Activated naive CD4-positive, alpha-beta T cell treated with anti-CD3 and anti-CD28 coated beads, Interleukin-2, amount 50 U/mL, for 24 hours (primary cell): ENCODE results near the gene ALOX5AP.

Experiments used
- H3K27ac Mint-ChIP-seq: one replicate; pipeline ENCODE4 v1.8.0; 2021; ENCODE audit warnings: mild to moderate bottlenecking, mixed read lengths
- H3K27me3 Mint-ChIP-seq: one replicate; pipeline ENCODE4 v1.8.0; 2021; ENCODE audit warnings: mixed read lengths
- H3K36me3 Mint-ChIP-seq: one replicate; pipeline ENCODE4 v1.8.0; 2021; ENCODE audit warnings: mixed read lengths
- H3K4me1 Mint-ChIP-seq: one replicate; pipeline ENCODE4 v1.8.0; 2021; ENCODE audit warnings: mixed read lengths
- H3K4me3 Mint-ChIP-seq: one replicate; pipeline ENCODE4 v1.8.0; 2021; ENCODE audit warnings: mild to moderate bottlenecking, mixed read lengths
- H3K9me3 Mint-ChIP-seq: one replicate; pipeline ENCODE4 v1.8.0; 2021; ENCODE audit warnings: mixed read lengths

Gene ALOX5AP

GRCh38 chr13:30757026-30757742 is 21.8 kb downstream of the ALOX5AP start:
- Mint-ChIP-seq H3K4me3 (no peak overlapping the region), H3K27me3 (no peaks in the 10 kb centered on the region), H3K27ac (no peak overlapping the region), H3K4me1 (peaks cover 7% of the 10 kb centered on the region), H3K9me3 (no peaks in the 10 kb centered on the region), H3K36me3 (peaks cover 19% of the 10 kb centered on the region)

GRCh38 chr13:30759748-30760147 is 24.4 kb downstream of the ALOX5AP start:
- no peaks in the 10 kb centered on the region for H3K9me3 Mint-ChIP-seq
- no peak overlapping the region for H3K4me3 Mint-ChIP-seq
- peaks cover 29% of the 10 kb centered on the region for H3K36me3 Mint-ChIP-seq

GRCh38 chr13:30762643-30763042 is 27.3 kb downstream of the ALOX5AP start:
- peaks cover 27% of the 10 kb centered on the region for H3K36me3 Mint-ChIP-seq
- H3K9me3 Mint-ChIP-seq = no peaks in the 10 kb centered on the region
- H3K27ac Mint-ChIP-seq = no peak overlapping the region
- H3K27me3 Mint-ChIP-seq = no peaks in the 10 kb centered on the region
- no peak overlapping the region for H3K4me3 Mint-ChIP-seq
- H3K4me1 Mint-ChIP-seq = peaks cover 3% of the 10 kb centered on the region

More at GRCh38 chr13:30759748-30760147, 24.4 kb downstream of the ALOX5AP start:
- no peaks in the 10 kb centered on the region for H3K4me1 Mint-ChIP-seq
- H3K27me3 Mint-ChIP-seq = no peaks in the 10 kb centered on the region
- no peak overlapping the region for H3K27ac Mint-ChIP-seq

- Mint-ChIP-seq H3K4me1 (peaks cover 3% of the 10 kb centered on the region), H3K36me3 (peaks cover 22% of the 10 kb centered on the region), H3K27me3 (no peaks in the 10 kb centered on the region), H3K9me3 (no peaks in the 10 kb centered on the region), H3K4me3 (no peak overlapping the region), H3K27ac (peak overlapping the region; percentile 56)
Measured at GRCh38 chr13:30763786-30764413, 28.6 kb downstream of the ALOX5AP start.

GRCh38 chr13:30766231-30766630 is 30.9 kb downstream of the ALOX5AP start:
- Mint-ChIP-seq H3K9me3 (no peaks in the 10 kb centered on the region), H3K27me3 (no peaks in the 10 kb centered on the region), H3K27ac (no peak overlapping the region), H3K36me3 (peaks cover 28% of the 10 kb centered on the region), H3K4me1 (peaks cover 3% of the 10 kb centered on the region), H3K4me3 (no peak overlapping the region)

- peaks cover 35% of the 10 kb centered on the region for H3K4me1 Mint-ChIP-seq
- H3K4me3 Mint-ChIP-seq = no peak overlapping the region
- H3K36me3 Mint-ChIP-seq = peaks cover 19% of the 10 kb centered on the region
- no peaks in the 10 kb centered on the region for H3K9me3 Mint-ChIP-seq
- no peak overlapping the region for H3K27ac Mint-ChIP-seq
- no peaks in the 10 kb centered on the region for H3K27me3 Mint-ChIP-seq
Measured at GRCh38 chr13:30770929-30771328, 35.6 kb downstream of the ALOX5AP start.

- Mint-ChIP-seq H3K9me3 (no peaks in the 10 kb centered on the region), H3K4me3 (peak overlapping the region; percentile 3), H3K4me1 (peaks cover 32% of the 10 kb centered on the region), H3K27ac (peak overlapping the region; percentile 52), H3K27me3 (no peaks in the 10 kb centered on the region), H3K36me3 (peaks cover 16% of the 10 kb centered on the region)
Measured at GRCh38 chr13:30773561-30773960, 38.2 kb downstream of the ALOX5AP start.

- peak overlapping the region; percentile 52 for H3K27ac Mint-ChIP-seq
- no peaks in the 10 kb centered on the region for H3K9me3 Mint-ChIP-seq
Measured at GRCh38 chr13:30774214-30774730, 38.9 kb downstream of the ALOX5AP start.

GRCh38 chr13:30776661-30777060 is 41.3 kb downstream of the ALOX5AP start:
- Mint-ChIP-seq H3K4me3 (no peak overlapping the region), H3K27me3 (no peaks in the 10 kb centered on the region), H3K27ac (no peak overlapping the region), H3K4me1 (peaks cover 32% of the 10 kb centered on the region), H3K9me3 (no peaks in the 10 kb centered on the region), H3K36me3 (peaks cover 8% of the 10 kb centered on the region)

More at GRCh38 chr13:30774214-30774730, 38.9 kb downstream of the ALOX5AP start:
- Mint-ChIP-seq H3K27me3 (no peaks in the 10 kb centered on the region), H3K36me3 (peaks cover 13% of the 10 kb centered on the region), H3K4me1 (peaks cover 32% of the 10 kb centered on the region), H3K4me3 (no peak overlapping the region)

GRCh38 chr13:30779016-30779415 is 43.7 kb downstream of the ALOX5AP start:
- Mint-ChIP-seq H3K9me3 (peaks cover 4% of the 10 kb centered on the region), H3K4me1 (peaks cover 15% of the 10 kb centered on the region), H3K27me3 (no peaks in the 10 kb centered on the region), H3K4me3 (no peak overlapping the region), H3K27ac (no peak overlapping the region), H3K36me3 (peaks cover 9% of the 10 kb centered on the region)

GRCh38 chr13:30779608-30780007 is 44.3 kb downstream of the ALOX5AP start:
- H3K4me3 Mint-ChIP-seq = no peak overlapping the region
- H3K36me3 Mint-ChIP-seq = peaks cover 9% of the 10 kb centered on the region
- H3K9me3 Mint-ChIP-seq = peaks cover 4% of the 10 kb centered on the region
- H3K4me1 Mint-ChIP-seq = peaks cover 9% of the 10 kb centered on the region
- H3K27me3 Mint-ChIP-seq = no peaks in the 10 kb centered on the region
- no peak overlapping the region for H3K27ac Mint-ChIP-seq

- Mint-ChIP-seq H3K9me3 (peaks cover 4% of the 10 kb centered on the region), H3K36me3 (peaks cover 8% of the 10 kb centered on the region), H3K27me3 (no peaks in the 10 kb centered on the region), H3K4me3 (no peak overlapping the region), H3K27ac (no peak overlapping the region), H3K4me1 (peaks cover under 1% of the 10 kb centered on the region)
Measured at GRCh38 chr13:30780338-30780981, 45.1 kb downstream of the ALOX5AP start.

GRCh38 chr13:30785191-30785850 is 50.0 kb downstream of the ALOX5AP start:
- Mint-ChIP-seq H3K36me3 (peaks cover 6% of the 10 kb centered on the region), H3K27me3 (no peaks in the 10 kb centered on the region), H3K4me1 (no peaks in the 10 kb centered on the region), H3K4me3 (no peak overlapping the region), H3K9me3 (peaks cover 4% of the 10 kb centered on the region), H3K27ac (no peak overlapping the region)

- Mint-ChIP-seq H3K4me3 (no peak overlapping the region), H3K36me3 (peaks cover 5% of the 10 kb centered on the region), H3K9me3 (peaks cover 4% of the 10 kb centered on the region), H3K27me3 (no peaks in the 10 kb centered on the region), H3K4me1 (no peaks in the 10 kb centered on the region), H3K27ac (peak overlapping the region; percentile 2)
Measured at GRCh38 chr13:30786648-30787047, 51.3 kb downstream of the ALOX5AP start.

- Mint-ChIP-seq H3K4me1 (no peaks in the 10 kb centered on the region), H3K36me3 (peaks cover 1% of the 10 kb centered on the region), H3K27me3 (no peaks in the 10 kb centered on the region), H3K9me3 (no peaks in the 10 kb centered on the region), H3K4me3 (no peak overlapping the region), H3K27ac (no peak overlapping the region)
Measured at GRCh38 chr13:30787738-30788525, 52.6 kb downstream of the ALOX5AP start.
